ENCODE results near the gene CFHR2.
A peak's percentile ranks its signal among the peaks of the same experiment; 100 is the strongest.
"Not testable (repeated sequence)": the region's sequence is repeated elsewhere in the genome, so short reads cannot be mapped to it uniquely, and the experiment has no call there.

CFHR2 gene

DNA sequence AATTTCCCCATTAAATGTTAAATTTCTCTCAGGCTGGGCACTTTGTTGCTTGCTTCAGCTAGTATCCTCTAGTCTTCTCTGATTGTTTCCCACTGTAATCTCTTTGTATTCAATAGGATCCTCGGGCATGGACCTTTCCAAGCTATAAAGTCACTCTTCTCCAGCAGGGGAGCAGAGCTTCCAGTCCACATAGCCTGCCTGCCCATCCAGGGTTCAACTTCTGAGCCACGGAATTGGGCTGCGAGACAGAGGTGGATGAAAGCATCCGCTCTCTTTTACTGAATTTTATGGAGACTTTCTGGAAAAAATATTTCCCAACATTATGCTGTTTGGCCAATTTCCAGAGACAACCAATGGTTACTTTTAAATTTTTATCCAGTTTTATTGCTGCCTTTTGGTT is 32.7 kb downstream of the CFHR2 start:
- no peak overlapping the region for H3K4me3 ChIP-seq (ENCODE audit: low read depth, low read length)
- TF ChIP-seq, protein P1, sequence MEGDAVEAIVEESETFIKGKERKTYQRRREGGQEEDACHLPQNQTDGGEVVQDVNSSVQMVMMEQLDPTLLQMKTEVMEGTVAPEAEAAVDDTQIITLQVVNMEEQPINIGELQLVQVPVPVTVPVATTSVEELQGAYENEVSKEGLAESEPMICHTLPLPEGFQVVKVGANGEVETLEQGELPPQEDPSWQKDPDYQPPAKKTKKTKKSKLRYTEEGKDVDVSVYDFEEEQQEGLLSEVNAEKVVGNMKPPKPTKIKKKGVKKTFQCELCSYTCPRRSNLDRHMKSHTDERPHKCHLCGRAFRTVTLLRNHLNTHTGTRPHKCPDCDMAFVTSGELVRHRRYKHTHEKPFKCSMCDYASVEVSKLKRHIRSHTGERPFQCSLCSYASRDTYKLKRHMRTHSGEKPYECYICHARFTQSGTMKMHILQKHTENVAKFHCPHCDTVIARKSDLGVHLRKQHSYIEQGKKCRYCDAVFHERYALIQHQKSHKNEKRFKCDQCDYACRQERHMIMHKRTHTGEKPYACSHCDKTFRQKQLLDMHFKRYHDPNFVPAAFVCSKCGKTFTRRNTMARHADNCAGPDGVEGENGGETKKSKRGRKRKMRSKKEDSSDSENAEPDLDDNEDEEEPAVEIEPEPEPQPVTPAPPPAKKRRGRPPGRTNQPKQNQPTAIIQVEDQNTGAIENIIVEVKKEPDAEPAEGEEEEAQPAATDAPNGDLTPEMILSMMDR (IDR thresholded peaks at IDR 0.05; ENCODE audit: low read depth, low read length) = no peak
- TF ChIP-seq MAX (IDR thresholded peaks at IDR 0.05; ENCODE audit: low read depth, low read length) = no peak
- no peak for TF ChIP-seq MYC (IDR thresholded peaks at IDR 0.05; ENCODE audit: low read depth, low read length)
- no peak for TF ChIP-seq POLR2A (IDR thresholded peaks at IDR 0.05; ENCODE audit: extremely low read depth, insufficient read length)
- DNase-seq (ENCODE audit: low read depth) = no peak

GRCh38 chr1:196977278-196977677 is 33.7 kb downstream of the CFHR2 start, which contains the start of gene CFHR5:
Gene CFHR5 (plus strand): TSS chr1:196977556. CDS start chr1:196977665, 109 bp downstream.
- TF ChIP-seq POLR2A (IDR thresholded peaks at IDR 0.05; ENCODE audit: extremely low read depth, insufficient read length) (no peak), MYC (IDR thresholded peaks at IDR 0.05; ENCODE audit: low read depth, low read length) (no peak), MAX (IDR thresholded peaks at IDR 0.05; ENCODE audit: low read depth, low read length) (no peak)
- TF ChIP-seq, protein P1 (IDR thresholded peaks at IDR 0.05; ENCODE audit: low read depth, low read length) = no peak
- no peak for DNase-seq (ENCODE audit: low read depth)

DNA sequence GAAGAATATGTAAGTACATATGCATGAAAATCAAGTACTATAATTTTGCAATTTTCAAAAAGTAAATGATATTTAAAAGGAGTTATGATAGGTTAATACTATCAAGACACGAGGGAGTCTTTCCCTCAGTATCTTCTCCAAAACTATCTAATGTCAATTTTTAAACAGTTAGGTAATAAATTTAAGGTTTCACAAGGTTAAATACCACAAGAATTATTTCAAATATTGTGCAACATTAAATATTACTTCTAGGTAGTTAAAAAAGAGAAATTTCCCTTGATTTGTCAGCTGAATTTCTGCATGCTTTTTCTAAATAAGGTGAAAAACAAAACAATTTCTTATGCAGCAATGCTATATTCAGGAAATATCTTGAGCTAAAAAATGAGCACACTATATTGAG is 37.3 kb downstream of the CFHR2 start:
- TF ChIP-seq POLR2A (IDR thresholded peaks at IDR 0.05; ENCODE audit: extremely low read depth, insufficient read length) = no peak
- TF ChIP-seq MAX (IDR thresholded peaks at IDR 0.05; ENCODE audit: low read depth, low read length) = no peak
- TF ChIP-seq MYC (IDR thresholded peaks at IDR 0.05; ENCODE audit: low read depth, low read length) = no peak
- TF ChIP-seq, protein P1 (IDR thresholded peaks at IDR 0.05; ENCODE audit: low read depth, low read length) = no peak
- no peak overlapping the region for H3K4me3 ChIP-seq (ENCODE audit: low read depth, low read length)

More at GRCh38 chr1:196977278-196977677, 33.7 kb downstream of the CFHR2 start, which contains the start of gene CFHR5:
- H3K4me3 ChIP-seq (ENCODE audit: low read depth, low read length) = no peak within 1 kb of the TSS

GRCh38 chr1:196982247-196982646 is 38.7 kb downstream of the CFHR2 start:
- H3K4me3 ChIP-seq (ENCODE audit: low read depth, low read length); DNase-seq (ENCODE audit: low read depth): not testable (repeated sequence)

More for the DNA sequence above, 37.3 kb downstream of the CFHR2 start:
- no peak for DNase-seq (ENCODE audit: low read depth)

GRCh38 chr1:196991919-196992651 is 48.5 kb downstream of the CFHR2 start:
- not testable (repeated sequence) for DNase-seq (ENCODE audit: low read depth); H3K4me3 ChIP-seq (ENCODE audit: low read depth, low read length)

DNA sequence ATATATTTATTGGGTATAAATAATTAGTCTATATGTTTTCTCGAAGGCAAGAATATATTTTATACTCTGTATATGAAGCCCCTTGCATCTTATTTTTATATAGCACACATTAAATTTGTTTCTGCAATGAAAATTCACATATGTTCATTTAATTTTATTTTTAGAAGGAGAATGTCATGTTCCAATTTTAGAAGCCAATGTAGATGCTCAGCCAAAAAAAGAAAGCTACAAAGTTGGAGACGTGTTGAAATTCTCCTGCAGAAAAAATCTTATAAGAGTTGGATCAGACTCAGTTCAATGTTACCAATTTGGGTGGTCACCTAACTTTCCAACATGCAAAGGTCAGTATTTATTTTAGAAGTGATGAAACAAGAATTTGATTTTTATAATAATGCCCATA is 50.4 kb downstream of the CFHR2 start:
- H3K4me3 ChIP-seq (ENCODE audit: low read depth, low read length) = no peak overlapping the region
- DNase-seq (ENCODE audit: low read depth) = no peak
- TF ChIP-seq, protein P1 (IDR thresholded peaks at IDR 0.05; ENCODE audit: low read depth, low read length) = no peak
- TF ChIP-seq POLR2A (IDR thresholded peaks at IDR 0.05; ENCODE audit: extremely low read depth, insufficient read length) (no peak), MYC (IDR thresholded peaks at IDR 0.05; ENCODE audit: low read depth, low read length) (no peak), MAX (IDR thresholded peaks at IDR 0.05; ENCODE audit: low read depth, low read length) (no peak)

DNA sequence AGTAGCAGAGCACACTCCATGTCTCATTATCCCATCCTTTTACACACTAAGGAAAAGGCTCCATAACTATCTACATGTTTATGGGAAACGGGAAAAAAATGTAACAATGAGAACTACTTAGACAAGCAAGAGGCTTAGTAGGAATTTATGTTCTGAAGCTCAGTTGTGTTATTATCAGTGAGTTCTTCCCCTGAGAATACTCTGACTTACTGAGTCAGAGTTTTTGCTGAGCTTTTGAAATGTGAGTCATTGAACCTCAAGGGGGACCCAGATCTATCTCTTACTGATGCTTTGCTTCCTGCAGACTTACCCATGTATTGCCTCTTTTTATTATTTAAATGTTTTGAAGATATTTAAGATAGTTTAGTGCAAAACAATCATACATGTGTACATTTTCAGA is 53.9 kb downstream of the CFHR2 start:
- H3K4me3 ChIP-seq (ENCODE audit: low read depth, low read length) = no peak overlapping the region
- TF ChIP-seq MYC (IDR thresholded peaks at IDR 0.05; ENCODE audit: low read depth, low read length) (no peak), POLR2A (IDR thresholded peaks at IDR 0.05; ENCODE audit: extremely low read depth, insufficient read length) (no peak), MAX (IDR thresholded peaks at IDR 0.05; ENCODE audit: low read depth, low read length) (no peak)
- TF ChIP-seq, protein P1 (IDR thresholded peaks at IDR 0.05; ENCODE audit: low read depth, low read length) = no peak
- peak; percentile 25 for DNase-seq (ENCODE audit: low read depth)

All from NB4 (cell line).